Liver (tissue), 3 donors: ENCODE measurements around the gene EEF1AKMT2.

Source experiments
- EGR1 ChIP-seq, 2 donors: IDR thresholded peaks; 2 replicates each; pipeline ENCODE4 v1.6.1; 2016 to 2018; ENCODE audit warnings: antibody characterized with exemption in 2 of 2, low read depth in 2 of 2
- FOXA1 ChIP-seq: IDR thresholded peaks from 2 replicates; pipeline ENCODE4 v1.6.1; 2016; ENCODE audit warnings: antibody characterized with exemption
- GABPA ChIP-seq, 2 donors: IDR thresholded peaks in 1 of 2; conservative IDR thresholded peaks in 1 of 2; 2 replicates each; pipeline ENCODE4 v1.6.1; 2016; ENCODE audit warnings: antibody characterized with exemption in 2 of 2, mild to moderate bottlenecking in 1 of 2, moderate library complexity in 1 of 2
- JUND ChIP-seq, 2 donors: IDR thresholded peaks; 2 replicates each; pipeline ENCODE4 v1.6.1; 2016; ENCODE audit warnings: antibody characterized with exemption in 2 of 2
- RAD21 ChIP-seq, 2 donors: IDR thresholded peaks; 2 replicates each; pipeline ENCODE4 v1.6.1; 2016; ENCODE audit warnings: antibody characterized with exemption in 2 of 2, mild to moderate bottlenecking in 2 of 2
- REST ChIP-seq: IDR thresholded peaks from 2 replicates; pipeline ENCODE4 v1.6.1; 2016; ENCODE audit warnings: antibody characterized with exemption, mild to moderate bottlenecking
- SP1 ChIP-seq: IDR thresholded peaks from 2 replicates; pipeline ENCODE4 v1.6.1; 2018; ENCODE audit warnings: antibody characterized with exemption, mild to moderate bottlenecking
- TAF1 ChIP-seq: conservative IDR thresholded peaks from 2 replicates; pipeline ENCODE4 v1.6.1; 2016; ENCODE audit warnings: antibody characterized with exemption, mild to moderate bottlenecking
- YY1 ChIP-seq: IDR thresholded peaks from 2 replicates; pipeline ENCODE4 v1.6.1; 2016; ENCODE audit warnings: antibody characterized with exemption, mild to moderate bottlenecking
- ZBTB33 ChIP-seq: IDR thresholded peaks from 2 replicates; pipeline ENCODE4 v1.6.1; 2016; ENCODE audit warnings: antibody characterized with exemption
- TF ChIP-seq, protein P1 (sequence below): fragments of 150-350 bp; IDR thresholded peaks from 2 replicates; pipeline ENCODE4 v1.5.1; 2017; ENCODE audit warnings: improper control_type of control experiment, low read depth, low read length; ENCODE audit not compliant: missing input control
- TF ChIP-seq, protein P2 (sequence below): IDR thresholded peaks from 2 replicates; pipeline ENCODE4 v1.6.1; 2016; ENCODE audit warnings: antibody characterized with exemption
- donor health status: healthy.
- donor health status: healthy.

DNA sequence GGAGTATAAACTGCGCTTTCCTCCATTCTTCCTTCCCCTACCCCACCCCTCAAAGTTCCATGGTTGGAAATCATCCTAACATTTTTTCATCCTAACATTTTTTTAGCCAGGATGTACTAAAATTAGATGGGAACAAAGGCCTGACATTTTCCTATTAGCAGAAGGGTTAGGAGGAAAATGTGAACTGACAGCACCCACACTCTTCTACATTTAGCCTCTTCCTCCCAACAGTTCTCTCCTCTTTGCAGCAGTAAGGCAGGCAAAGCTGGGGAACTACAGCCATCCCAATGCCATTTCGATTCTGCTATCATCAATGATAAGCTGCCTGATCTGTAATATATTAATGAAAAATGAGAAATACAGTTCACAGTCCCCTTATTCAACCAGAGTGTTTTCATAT, 36.1 kb downstream of the EEF1AKMT2 start:
- TF ChIP-seq, protein P1, sequence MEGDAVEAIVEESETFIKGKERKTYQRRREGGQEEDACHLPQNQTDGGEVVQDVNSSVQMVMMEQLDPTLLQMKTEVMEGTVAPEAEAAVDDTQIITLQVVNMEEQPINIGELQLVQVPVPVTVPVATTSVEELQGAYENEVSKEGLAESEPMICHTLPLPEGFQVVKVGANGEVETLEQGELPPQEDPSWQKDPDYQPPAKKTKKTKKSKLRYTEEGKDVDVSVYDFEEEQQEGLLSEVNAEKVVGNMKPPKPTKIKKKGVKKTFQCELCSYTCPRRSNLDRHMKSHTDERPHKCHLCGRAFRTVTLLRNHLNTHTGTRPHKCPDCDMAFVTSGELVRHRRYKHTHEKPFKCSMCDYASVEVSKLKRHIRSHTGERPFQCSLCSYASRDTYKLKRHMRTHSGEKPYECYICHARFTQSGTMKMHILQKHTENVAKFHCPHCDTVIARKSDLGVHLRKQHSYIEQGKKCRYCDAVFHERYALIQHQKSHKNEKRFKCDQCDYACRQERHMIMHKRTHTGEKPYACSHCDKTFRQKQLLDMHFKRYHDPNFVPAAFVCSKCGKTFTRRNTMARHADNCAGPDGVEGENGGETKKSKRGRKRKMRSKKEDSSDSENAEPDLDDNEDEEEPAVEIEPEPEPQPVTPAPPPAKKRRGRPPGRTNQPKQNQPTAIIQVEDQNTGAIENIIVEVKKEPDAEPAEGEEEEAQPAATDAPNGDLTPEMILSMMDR = no peak
- TF ChIP-seq RAD21 (IDR thresholded peaks at IDR 0.05) = no peak
- no peak for TF ChIP-seq ZBTB33
- no peak for TF ChIP-seq GABPA (IDR thresholded peaks at IDR 0.05 in 1 of 2, conservative IDR thresholded peaks at IDR 0.05 in 1 of 2)
- no peak for TF ChIP-seq REST
- TF ChIP-seq JUND (IDR thresholded peaks at IDR 0.05) = no peak
- TF ChIP-seq, protein P2, sequence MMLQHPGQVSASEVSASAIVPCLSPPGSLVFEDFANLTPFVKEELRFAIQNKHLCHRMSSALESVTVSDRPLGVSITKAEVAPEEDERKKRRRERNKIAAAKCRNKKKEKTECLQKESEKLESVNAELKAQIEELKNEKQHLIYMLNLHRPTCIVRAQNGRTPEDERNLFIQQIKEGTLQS = no peak
- no peak for TF ChIP-seq TAF1
- TF ChIP-seq YY1 = no peak
- TF ChIP-seq EGR1 (IDR thresholded peaks at IDR 0.05; ENCODE audit: low read depth in 2 of 2) = no peak
- TF ChIP-seq SP1 = no peak
- TF ChIP-seq FOXA1 = no peak
